KG1 (cell line): Measurements from ENCODE around the gene SLC8B1.

Experiments used
- DNase-seq: peaks from one replicate; lab custom pipeline; 2025; lab: John Stamatoyannopoulos, UW

The SLC8B1 gene

GRCh38 chr12:113318900-113319628, 15.8 kb downstream of the SLC8B1 start:
- no peak for DNase-seq

GRCh38 chr12:113318046-113318656, 16.8 kb downstream of the SLC8B1 start:
- DNase-seq = no peak

GRCh38 chr12:113317122-113317521, 17.8 kb downstream of the SLC8B1 start:
- no peak for DNase-seq

- DNase-seq = no peak
These were observed 18.8 kb downstream of the SLC8B1 start for GRCh38 chr12:113316155-113316554.

GRCh38 chr12:113315358-113315757, 19.6 kb downstream of the SLC8B1 start:
- no peak for DNase-seq

DNA sequence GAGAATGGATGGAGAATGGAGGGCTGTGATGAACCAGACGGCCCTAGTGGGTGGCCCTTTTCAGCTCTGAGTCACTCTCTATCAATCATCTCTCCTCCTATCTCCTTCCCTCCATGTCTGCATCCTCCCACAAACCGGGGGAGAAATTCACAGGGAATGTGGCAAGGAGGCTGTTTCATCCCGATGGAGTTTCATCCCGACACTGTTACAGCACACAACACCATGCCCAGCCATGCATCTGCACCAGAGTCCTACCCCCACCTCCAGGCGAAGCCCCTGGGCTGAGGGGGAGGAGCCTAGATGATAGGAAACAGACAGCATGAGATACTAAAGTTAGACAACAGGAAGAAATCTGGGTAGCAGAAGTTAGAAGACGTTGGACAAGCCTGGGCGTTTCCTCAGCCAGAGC, 20.8 kb downstream of the SLC8B1 start:
- DNase-seq = no peak

GRCh38 chr12:113310489-113310888, 24.4 kb downstream of the SLC8B1 start:
- no peak for DNase-seq

DNA sequence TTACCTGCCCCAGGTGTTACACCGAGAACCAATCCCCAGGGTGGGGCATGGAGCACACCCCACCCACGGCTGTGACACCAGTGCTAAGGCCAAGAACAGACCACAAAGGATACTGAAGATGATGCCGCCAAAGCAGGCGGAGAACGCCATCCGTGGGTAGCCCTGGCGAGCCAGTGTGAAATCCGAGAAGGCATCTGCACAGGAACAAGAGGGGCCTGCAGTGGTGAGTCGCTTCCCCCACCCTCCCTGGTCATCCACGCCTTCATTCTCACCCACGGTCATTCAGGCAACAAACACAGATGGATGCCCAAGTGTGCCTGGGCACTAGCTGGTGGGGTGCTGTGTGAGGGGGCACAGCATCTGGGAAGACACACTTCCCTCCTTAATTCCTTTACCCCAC, 28.5 kb downstream of the SLC8B1 start:
- DNase-seq = no peak

- no peak for DNase-seq
These were observed 29.5 kb downstream of the SLC8B1 start for GRCh38 chr12:113305281-113305856.

DNA sequence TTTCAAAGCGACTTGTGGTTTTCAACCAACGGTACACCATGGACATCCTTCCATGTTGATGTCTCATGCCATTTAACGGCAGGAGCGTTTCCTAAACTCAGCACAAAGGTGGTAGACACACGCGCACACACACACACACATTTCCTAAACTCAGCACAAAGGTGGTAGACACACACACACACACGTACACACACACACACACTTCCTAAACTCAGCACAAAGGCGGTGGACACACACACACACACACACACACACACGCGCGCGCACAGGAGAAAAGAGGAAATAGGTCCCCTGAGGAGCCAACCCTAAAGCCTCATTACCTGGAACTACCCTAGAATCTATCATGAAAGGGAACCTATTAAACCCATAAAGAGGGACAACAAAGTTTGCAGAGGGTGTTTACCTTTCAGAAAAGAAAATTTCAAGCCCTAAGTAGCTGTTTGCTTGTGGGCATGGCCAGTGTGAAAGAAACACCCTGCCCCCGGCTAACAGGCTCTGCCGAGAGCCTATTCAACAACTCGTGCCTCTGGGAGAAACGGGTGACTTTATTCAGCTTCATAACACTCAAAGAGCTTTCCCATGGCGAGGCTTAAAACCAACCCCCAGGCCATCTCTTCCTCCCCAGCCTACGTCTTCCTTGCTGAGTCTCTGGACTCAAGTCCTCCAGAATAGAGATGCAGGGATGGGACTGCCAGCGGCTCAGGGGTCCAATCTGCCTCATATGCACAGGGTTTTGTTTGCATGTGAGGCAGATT, 31.8 kb downstream of the SLC8B1 start:
- DNase-seq = peak; percentile 28

DNA sequence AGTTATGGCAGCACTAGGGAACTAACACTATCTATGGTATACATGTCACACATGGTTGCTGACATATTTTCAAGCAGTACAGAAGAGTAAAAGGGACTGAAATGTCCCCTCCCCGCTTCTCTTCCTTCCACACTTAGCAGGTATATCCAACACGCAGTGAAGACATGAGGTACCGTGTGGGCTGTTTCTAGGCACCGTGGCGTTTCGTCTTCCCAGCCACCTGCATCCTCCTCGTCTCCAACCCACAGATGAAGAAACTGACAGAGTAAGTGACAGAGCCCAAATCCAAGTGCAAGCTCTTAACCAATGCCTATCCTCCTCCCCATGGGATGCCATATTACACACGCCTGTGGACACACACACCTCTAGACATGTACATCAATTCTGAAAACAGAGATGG, 32.4 kb downstream of the SLC8B1 start:
- no peak for DNase-seq

DNA sequence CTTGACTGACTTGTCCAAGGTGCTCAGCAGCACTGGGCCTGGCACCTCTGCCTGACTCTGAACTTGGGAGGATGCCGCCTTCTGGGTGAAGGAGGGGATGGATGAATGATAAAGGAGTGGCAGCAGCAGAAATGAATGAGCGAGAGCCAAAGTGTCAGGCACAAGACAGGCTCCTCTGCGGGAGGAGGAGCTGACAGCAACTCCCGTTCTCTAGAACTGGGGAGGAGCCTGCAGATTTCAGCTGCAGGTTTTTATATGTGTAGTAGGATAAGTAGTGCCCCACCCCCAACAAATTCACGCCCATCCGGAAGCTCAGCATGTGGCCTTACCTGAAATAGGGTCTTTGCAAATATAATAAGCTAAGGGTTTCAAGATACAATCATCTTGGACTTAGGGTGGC, 33.1 kb downstream of the SLC8B1 start:
- no peak for DNase-seq

GRCh38 chr12:113299619-113300237, 35.2 kb downstream of the SLC8B1 start:
- DNase-seq = no peak

DNA sequence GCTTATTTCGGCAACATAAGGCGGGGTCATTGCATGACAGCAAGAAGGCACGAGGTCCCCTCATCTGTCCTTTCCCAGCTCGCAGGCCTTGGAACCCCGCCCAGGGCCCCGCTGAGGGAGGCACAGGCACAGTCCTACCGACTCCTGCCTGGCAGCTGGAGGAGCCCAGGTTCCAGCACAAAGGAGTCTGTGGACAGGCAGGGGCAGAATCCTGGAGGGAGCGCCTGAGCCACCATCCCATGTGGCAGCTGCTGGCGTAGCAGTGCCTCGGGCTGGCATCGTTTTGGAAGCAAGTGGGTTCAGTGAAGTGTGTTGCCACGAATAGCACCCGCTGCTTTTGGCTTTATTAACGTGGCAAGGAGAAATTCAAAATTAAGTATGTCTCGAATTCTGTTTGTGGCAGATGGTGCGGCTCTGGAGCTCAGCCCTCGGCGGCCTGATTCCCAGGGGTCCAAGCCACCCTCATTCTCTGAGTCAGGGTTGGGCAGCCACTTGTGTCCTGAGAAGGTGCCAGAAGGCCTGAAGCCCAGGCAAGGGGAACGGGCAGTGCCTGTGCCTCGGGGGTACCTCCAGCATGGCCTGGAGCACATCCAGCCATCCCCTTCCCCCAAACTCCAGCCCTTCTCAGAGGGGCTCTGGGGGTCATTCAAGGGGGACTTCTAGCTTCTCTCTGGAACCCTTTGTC, 35.9 kb downstream of the SLC8B1 start:
- no peak for DNase-seq

DNA sequence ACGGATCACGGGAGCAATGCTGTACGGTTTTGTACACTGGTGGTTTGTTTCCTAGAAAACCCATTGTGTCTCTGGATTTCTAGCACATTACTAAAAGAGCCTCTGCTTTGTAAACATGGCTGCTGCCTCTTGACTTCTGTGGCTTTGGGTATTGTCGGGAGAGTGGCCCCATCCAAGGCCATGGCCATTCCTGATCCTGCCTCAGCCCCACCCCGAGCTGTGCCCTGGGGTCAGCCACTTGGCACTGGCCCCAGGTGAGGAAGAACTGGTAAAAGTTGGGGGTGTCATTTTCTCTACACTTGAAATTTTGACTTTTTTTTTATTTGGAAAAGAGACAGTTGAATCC, 36.5 kb downstream of the SLC8B1 start:
- no peak for DNase-seq

DNA sequence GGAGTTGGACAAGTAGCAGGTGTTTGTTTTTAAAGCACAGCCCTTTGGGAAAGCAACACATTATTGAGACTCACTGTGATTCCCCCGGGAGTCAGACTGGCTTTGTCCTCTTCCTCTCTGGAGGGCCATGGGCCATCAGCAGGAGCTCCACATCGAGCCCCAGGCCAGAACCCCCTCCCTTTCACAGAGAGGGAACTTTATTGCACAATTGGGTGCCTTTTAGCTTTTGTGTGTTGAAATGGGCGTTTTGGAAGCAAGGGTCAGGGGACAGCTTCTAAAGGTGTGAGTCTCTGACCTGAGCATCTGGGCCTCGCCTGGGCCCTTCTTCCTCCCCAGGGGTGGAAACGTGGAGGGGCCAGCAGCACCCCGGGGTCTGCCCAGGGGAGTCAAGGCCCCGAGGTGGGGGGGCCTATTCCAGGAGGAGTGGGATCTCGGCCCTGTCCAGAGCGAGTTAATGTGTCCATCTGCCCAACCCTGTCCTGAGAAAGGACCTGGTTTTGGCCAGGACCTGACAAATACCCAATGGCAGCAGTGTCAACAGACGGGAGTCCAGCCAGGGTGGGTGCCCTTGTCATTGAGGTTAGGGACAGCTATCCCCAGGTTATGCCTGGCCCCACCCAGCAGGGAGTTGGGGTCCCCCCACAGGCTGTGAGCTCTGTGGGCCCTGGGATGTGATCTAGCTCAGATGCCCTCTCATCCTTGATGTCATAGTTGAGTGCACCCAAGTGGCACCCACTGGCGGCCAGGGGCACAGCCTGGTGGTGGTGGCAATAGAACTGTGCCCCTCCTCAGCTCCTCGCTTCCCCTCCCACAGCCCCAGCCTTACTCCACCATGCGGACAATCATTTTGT, 37.1 kb downstream of the SLC8B1 start:
- no peak for DNase-seq

DNA sequence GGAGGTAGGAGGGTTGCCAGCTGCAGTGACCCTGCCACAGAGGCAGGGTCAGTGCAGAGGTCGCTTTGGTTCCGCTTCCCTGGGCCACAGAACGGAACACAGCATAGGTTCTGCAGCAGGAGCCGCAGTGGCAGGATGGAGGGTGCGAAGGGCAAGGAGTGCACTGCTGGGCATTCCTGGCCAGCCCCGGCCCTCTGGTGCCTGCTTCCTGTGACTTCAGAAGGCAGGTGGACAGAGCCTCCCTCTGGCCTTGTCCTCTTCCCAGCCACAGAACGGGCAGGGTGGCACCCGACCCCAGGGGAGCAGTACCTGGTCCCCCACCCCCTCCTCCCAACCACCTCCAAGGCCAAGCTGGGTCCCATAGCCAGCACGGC, 37.7 kb downstream of the SLC8B1 start:
- no peak for DNase-seq

GRCh38 chr12:113296557-113297213, 38.2 kb downstream of the SLC8B1 start:
- DNase-seq = no peak

DNA sequence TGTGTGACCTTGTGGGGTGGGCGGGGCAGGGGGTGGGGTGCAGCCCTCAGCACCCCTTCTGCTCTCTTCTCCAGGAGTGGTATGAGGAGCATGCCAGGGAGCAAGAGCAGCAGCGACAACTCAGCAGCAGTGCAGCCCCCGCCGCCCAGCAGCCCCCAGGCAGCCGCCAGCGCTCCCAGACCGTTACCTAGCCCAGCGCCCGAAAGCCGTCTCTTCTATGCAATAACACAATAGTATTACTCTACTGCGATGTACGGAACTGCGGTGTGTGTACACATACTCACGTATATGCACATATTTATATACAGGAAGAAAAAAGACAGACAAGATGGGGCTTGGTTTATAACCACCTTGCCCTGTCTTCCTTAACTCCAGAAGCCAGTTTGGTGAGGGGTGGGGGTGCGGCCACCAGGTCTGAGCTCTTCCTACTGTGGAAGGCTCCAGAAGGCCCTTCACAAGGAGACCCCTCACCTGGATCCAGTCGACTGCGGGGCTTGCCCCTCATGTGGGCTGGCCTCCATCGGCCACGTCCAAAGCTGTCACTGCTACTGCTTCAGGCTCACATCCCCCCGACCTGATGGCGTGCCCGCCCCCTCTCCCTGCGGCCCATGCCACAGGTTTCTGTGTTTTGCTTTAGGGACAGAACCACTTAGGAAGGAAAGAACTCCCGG, 38.9 kb downstream of the SLC8B1 start:
- DNase-seq = no peak

DNA sequence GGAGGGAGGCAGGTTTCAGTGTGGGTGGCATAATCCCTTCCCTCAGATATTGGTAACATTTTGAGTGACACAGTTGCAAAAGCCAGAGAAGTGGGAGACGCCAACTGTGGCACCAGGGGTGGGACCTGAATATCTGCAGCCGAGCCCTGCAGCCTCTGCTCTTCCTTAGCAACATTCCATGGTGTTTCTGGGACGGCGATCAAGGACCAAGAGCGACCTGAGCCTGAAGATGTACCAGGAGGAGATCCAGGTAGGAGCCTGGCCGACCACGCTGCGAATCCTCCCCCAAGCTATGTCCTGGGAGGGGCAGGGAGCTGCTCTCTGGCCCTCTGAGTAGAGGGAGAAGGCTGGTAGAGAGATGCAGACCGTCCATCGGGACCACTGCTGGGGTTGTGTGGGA, 41.8 kb downstream of the SLC8B1 start:
- DNase-seq = no peak
